ENCODE results near the gene ZDHHC23. TPM values are rescaled to one million over a fixed set of nuclear protein-coding genes. Genes with fewer than 3 reads are reported as not detected.

ZDHHC23 gene
- total and polyA plus RNA-seq, 4 donors: 2.9 to 14.9 (median 5.5) TPM

DNA sequence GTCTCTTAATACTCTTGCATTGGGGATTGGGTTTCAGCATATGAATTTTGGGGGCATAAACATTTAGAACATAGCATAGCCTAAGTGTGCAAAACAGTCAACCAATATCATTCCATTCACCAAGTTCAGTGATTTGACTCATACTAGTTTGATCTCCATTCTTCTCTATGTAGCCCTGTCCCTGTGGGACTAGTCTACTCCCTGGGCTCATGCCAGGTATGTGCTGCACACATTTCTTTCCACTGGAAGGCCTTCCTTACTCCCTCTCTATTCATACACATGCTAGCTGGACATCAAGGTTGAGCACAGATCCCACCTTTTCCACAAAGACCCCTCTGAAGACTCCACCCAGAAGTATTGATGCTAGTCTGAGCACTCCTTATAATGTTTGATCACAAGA lies 5.1 kb downstream of the ZDHHC23 start:
- H3K27me3 ChIP-seq (ENCODE audit: control insufficient read depth in 3 of 3, insufficient read depth in 3 of 3, low read length in 2 of 3): peaks cover 0 to 14% (median 9%) of the 10 kb centered on the region in 3 donors
- H3K36me3 ChIP-seq (ENCODE audit: control insufficient read depth in 4 of 4, insufficient read depth in 4 of 4, low read length in 4 of 4): peaks cover 0 to 1% (median 0%) of the 10 kb centered on the region in 4 donors
- DNase-seq (no peak), ATAC-seq (ENCODE audit: insufficient read depth, low FRiP score) (no peak)
- H3K4me3 ChIP-seq: no peak overlapping the region
- TF ChIP-seq, protein P1, sequence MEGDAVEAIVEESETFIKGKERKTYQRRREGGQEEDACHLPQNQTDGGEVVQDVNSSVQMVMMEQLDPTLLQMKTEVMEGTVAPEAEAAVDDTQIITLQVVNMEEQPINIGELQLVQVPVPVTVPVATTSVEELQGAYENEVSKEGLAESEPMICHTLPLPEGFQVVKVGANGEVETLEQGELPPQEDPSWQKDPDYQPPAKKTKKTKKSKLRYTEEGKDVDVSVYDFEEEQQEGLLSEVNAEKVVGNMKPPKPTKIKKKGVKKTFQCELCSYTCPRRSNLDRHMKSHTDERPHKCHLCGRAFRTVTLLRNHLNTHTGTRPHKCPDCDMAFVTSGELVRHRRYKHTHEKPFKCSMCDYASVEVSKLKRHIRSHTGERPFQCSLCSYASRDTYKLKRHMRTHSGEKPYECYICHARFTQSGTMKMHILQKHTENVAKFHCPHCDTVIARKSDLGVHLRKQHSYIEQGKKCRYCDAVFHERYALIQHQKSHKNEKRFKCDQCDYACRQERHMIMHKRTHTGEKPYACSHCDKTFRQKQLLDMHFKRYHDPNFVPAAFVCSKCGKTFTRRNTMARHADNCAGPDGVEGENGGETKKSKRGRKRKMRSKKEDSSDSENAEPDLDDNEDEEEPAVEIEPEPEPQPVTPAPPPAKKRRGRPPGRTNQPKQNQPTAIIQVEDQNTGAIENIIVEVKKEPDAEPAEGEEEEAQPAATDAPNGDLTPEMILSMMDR (IDR thresholded peaks at IDR 0.05; ENCODE audit: control extremely low read depth, extremely low read depth): no peak
- no peak overlapping the region for H3K9ac ChIP-seq (ENCODE audit: insufficient read depth in 1 of 2, low read length in 2 of 2)
- H3K27ac ChIP-seq (ENCODE audit: low read depth in 1 of 2, low read length in 1 of 2): no peak overlapping the region
- peaks cover 0 to 8% (median 0%) of the 10 kb centered on the region in 5 donors for H3K4me1 ChIP-seq (ENCODE audit: control insufficient read depth in 5 of 5, insufficient read depth in 5 of 5, low read length in 5 of 5)
- H3K9me3 ChIP-seq (ENCODE audit: control insufficient read depth in 4 of 4, insufficient read depth in 3 of 4, low read length in 3 of 4): no peaks in the 10 kb centered on the region

DNA sequence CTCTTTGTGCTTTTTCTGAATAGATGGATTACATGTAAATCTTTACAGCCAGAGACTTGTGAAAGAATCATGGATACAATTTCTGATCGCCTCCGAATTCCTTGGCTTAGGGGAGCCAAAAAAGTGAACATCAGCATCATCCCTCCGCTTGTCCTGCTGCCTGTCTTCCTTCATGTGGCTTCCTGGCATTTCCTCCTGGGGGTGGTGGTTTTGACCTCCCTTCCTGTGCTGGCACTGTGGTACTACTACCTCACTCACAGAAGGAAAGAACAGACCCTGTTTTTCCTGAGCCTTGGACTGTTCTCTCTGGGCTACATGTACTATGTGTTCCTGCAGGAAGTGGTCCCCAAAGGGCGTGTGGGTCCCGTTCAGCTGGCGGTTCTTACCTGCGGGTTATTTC lies 5.9 kb downstream of the ZDHHC23 start:
- no peak overlapping the region for H3K27ac ChIP-seq (ENCODE audit: low read depth in 1 of 2, low read length in 1 of 2)
- H3K4me3 ChIP-seq: no peak overlapping the region
- DNase-seq: no peak
- TF ChIP-seq, protein P1 (IDR thresholded peaks at IDR 0.05; ENCODE audit: control extremely low read depth, extremely low read depth): no peak
- H3K36me3 ChIP-seq (ENCODE audit: control insufficient read depth in 4 of 4, insufficient read depth in 4 of 4, low read length in 4 of 4): peaks cover 0 to 1% (median 0%) of the 10 kb centered on the region in 4 donors
- H3K4me1 ChIP-seq (ENCODE audit: control insufficient read depth in 5 of 5, insufficient read depth in 5 of 5, low read length in 5 of 5): peaks cover 0 to under 1% (median 0%) of the 10 kb centered on the region in 5 donors
- H3K9me3 ChIP-seq (ENCODE audit: control insufficient read depth in 4 of 4, insufficient read depth in 3 of 4, low read length in 3 of 4): no peaks in the 10 kb centered on the region
- H3K27me3 ChIP-seq (ENCODE audit: control insufficient read depth in 3 of 3, insufficient read depth in 3 of 3, low read length in 2 of 3): peaks cover 0 to 11% (median 9%) of the 10 kb centered on the region in 3 donors
- no peak for ATAC-seq (ENCODE audit: insufficient read depth, low FRiP score)
- H3K9ac ChIP-seq (ENCODE audit: insufficient read depth in 1 of 2, low read length in 2 of 2): no peak overlapping the region
- WGBS, 2 donors: 31 to 51% methylated on average over 7 of the region's 7 CpGs

DNA sequence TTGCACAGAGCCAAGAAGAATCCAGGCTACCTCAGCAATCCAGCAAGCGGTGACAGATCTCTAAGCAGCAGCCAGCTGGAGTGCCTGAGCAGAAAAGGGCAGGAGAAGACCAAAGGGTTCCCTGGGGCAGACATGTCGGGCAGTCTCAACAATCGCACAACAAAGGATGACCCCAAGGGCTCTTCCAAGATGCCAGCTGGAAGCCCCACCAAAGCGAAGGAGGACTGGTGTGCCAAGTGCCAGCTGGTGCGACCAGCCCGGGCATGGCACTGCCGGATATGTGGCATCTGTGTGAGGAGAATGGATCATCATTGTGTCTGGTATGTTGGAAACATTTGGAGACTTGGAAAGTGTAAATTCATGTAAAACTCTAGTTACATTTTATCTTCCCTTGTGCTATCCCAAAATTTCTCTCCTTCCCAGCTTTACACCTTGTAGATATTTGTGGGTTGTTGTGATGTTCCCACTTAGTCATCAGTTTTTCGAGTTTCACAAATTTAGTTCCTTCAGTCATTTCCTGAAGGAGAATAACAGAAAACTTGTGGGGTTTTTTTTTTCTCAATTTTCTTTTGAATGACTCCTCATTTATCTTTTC lies 6.4 kb downstream of the ZDHHC23 start:
- TF ChIP-seq, protein P1 (IDR thresholded peaks at IDR 0.05; ENCODE audit: control extremely low read depth, extremely low read depth): no peak
- peaks cover 0 to 1% (median 0%) of the 10 kb centered on the region in 4 donors for H3K36me3 ChIP-seq (ENCODE audit: control insufficient read depth in 4 of 4, insufficient read depth in 4 of 4, low read length in 4 of 4)
- H3K4me1 ChIP-seq (ENCODE audit: control insufficient read depth in 5 of 5, insufficient read depth in 5 of 5, low read length in 5 of 5): no peaks in the 10 kb centered on the region
- peaks cover 0 to 9% (median 6%) of the 10 kb centered on the region in 3 donors for H3K27me3 ChIP-seq (ENCODE audit: control insufficient read depth in 3 of 3, insufficient read depth in 3 of 3, low read length in 2 of 3)
- H3K9me3 ChIP-seq (ENCODE audit: control insufficient read depth in 4 of 4, insufficient read depth in 3 of 4, low read length in 3 of 4): no peaks in the 10 kb centered on the region
- H3K9ac ChIP-seq (ENCODE audit: insufficient read depth in 1 of 2, low read length in 2 of 2): no peak overlapping the region
- WGBS, 2 donors: 81 to 82% methylated on average over 8 of the region's 8 CpGs
- no peak overlapping the region for H3K27ac ChIP-seq (ENCODE audit: low read depth in 1 of 2, low read length in 1 of 2)
- DNase-seq (no peak), ATAC-seq (ENCODE audit: insufficient read depth, low FRiP score) (no peak)
- no peak overlapping the region for H3K4me3 ChIP-seq

DNA sequence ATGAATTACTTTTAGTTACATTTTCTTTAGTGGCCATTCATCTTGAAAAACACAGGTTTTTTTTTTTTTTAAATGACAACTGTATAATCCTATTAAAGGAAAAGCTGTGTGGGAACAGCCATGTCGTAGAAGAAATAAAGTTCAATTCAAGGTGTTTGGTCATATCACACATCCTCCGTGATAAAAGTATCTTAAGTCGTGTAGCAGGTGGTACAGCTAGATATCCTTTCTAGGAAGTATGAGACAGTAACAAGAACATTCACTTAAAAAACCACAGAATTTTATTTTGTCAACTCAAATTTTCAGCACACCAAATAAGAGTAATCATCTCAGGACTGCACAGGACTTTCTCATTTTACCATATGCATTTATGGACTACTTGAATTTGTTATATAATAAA lies 16.1 kb downstream of the ZDHHC23 start:
- peaks cover 0 to 3% (median 1%) of the 10 kb centered on the region in 4 donors for H3K36me3 ChIP-seq (ENCODE audit: control insufficient read depth in 4 of 4, insufficient read depth in 4 of 4, low read length in 4 of 4)
- no peaks in the 10 kb centered on the region for H3K9me3 ChIP-seq (ENCODE audit: control insufficient read depth in 4 of 4, insufficient read depth in 3 of 4, low read length in 3 of 4)
- no peaks in the 10 kb centered on the region for H3K27me3 ChIP-seq (ENCODE audit: control insufficient read depth in 3 of 3, insufficient read depth in 3 of 3, low read length in 2 of 3)
- TF ChIP-seq, protein P1 (IDR thresholded peaks at IDR 0.05; ENCODE audit: control extremely low read depth, extremely low read depth): no peak
- no peak overlapping the region for H3K27ac ChIP-seq (ENCODE audit: low read depth in 1 of 2, low read length in 1 of 2)
- H3K9ac ChIP-seq (ENCODE audit: insufficient read depth in 1 of 2, low read length in 2 of 2): no peak overlapping the region
- ATAC-seq (ENCODE audit: insufficient read depth, low FRiP score) (no peak), DNase-seq (no peak)
- no peaks in the 10 kb centered on the region for H3K4me1 ChIP-seq (ENCODE audit: control insufficient read depth in 5 of 5, insufficient read depth in 5 of 5, low read length in 5 of 5)
- H3K4me3 ChIP-seq: no peak overlapping the region
- 91 to 92% methylated on average over 3 of the region's 3 CpGs for WGBS, 2 donors

Measured in lung (tissue), 12 donors.